Endothelial cell of hepatic sinusoid (primary cell): ENCODE results near the gene GAS5.
"Not testable (repeated sequence)": the region's sequence is repeated elsewhere in the genome, so short reads cannot be mapped to it uniquely, and the experiment has no call there.

Experiments
- in situ Hi-C: cut with HindIII; loops from 2 replicates; pipeline ENCODE4 v1.10.0; 2017; ENCODE audit warnings: low sequenced_read_pairs

Gene GAS5

GRCh38 chr1:173867753-173868265 lies at the start of gene GAS5:
Gene GAS5, minus strand, starts transcription at chr1:173867989.
- in situ Hi-C loops, result no loop called here

GRCh38 chr1:173917149-173917548 lies 49.4 kb upstream of the GAS5 start, which contains the start of gene SERPINC1:
Gene SERPINC1, minus strand, starts transcription at chr1:173917327. Its CDS starts 68 bp downstream, at chr1:173917259.
- in situ Hi-C loops, result no loop called here

- in situ Hi-C loops, result no loop called here
Observed at GRCh38 chr1:173916667-173917066, 48.9 kb upstream of the GAS5 start.

GRCh38 chr1:173915596-173915995 lies 47.8 kb upstream of the GAS5 start:
- in situ Hi-C loops, result no loop called here

GRCh38 chr1:173914366-173914871 lies 46.6 kb upstream of the GAS5 start:
- in situ Hi-C loops, result no loop called here

GRCh38 chr1:173913111-173913510 lies 45.3 kb upstream of the GAS5 start:
- in situ Hi-C loops, result no loop called here

GRCh38 chr1:173903827-173904531 lies 36.2 kb upstream of the GAS5 start:
- in situ Hi-C loops, result no loop called here

GRCh38 chr1:173900992-173901391 lies 33.2 kb upstream of the GAS5 start:
- in situ Hi-C loops, result no loop called here

- in situ Hi-C loops, result no loop called here
Observed at GRCh38 chr1:173900427-173900826, 32.6 kb upstream of the GAS5 start.

GRCh38 chr1:173894189-173894588 lies 26.4 kb upstream of the GAS5 start:
- in situ Hi-C loops, result no loop called here

GRCh38 chr1:173893611-173894010 lies 25.8 kb upstream of the GAS5 start:
- in situ Hi-C loops, result no loop called here

- in situ Hi-C loops, result no loop called here
Observed at GRCh38 chr1:173889885-173890284, 22.1 kb upstream of the GAS5 start.

- in situ Hi-C loops, result no loop called here
Observed at GRCh38 chr1:173888749-173889148, 21.0 kb upstream of the GAS5 start.

- in situ Hi-C loops, result no loop called here
Observed at GRCh38 chr1:173887627-173888026, 19.8 kb upstream of the GAS5 start.

- in situ Hi-C loops, result no loop called here
Observed at GRCh38 chr1:173886746-173887611, 19.2 kb upstream of the GAS5 start.

- in situ Hi-C loops, result no loop called here
Observed at GRCh38 chr1:173884701-173885100, 16.9 kb upstream of the GAS5 start.

GRCh38 chr1:173881117-173881516 lies 13.3 kb upstream of the GAS5 start:
- in situ Hi-C loops, result not testable (repeated sequence)

GRCh38 chr1:173878251-173878650 lies 10.5 kb upstream of the GAS5 start:
- in situ Hi-C loops, result loop anchor here (10.0 kb wide), 1 partner anchor 197 kb away; no protein-coding TSS in a partner anchor

GRCh38 chr1:173876732-173877131 lies 8.9 kb upstream of the GAS5 start:
- in situ Hi-C loops, result loop anchor here (10.0 kb wide), 1 partner anchor 198 kb away; no protein-coding TSS in a partner anchor

GRCh38 chr1:173871500-173871899 lies 3.7 kb upstream of the GAS5 start:
- in situ Hi-C loops, result loop anchor here (10.0 kb wide), 1 partner anchor 203 kb away; no protein-coding TSS in a partner anchor

- in situ Hi-C loops, result loop anchor here (10.0 kb wide), 1 partner anchor 204 kb away; no protein-coding TSS in a partner anchor
Observed at GRCh38 chr1:173871091-173871490, 3.3 kb upstream of the GAS5 start.
